Head of caudate nucleus (tissue), 42 donors: ENCODE results near the gene KRTAP4-16.
"Not testable (repeated sequence)": the region's sequence is repeated elsewhere in the genome, so short reads cannot be mapped to it uniquely, and the experiment has no call there.

ENCODE experiments used
- DNase-seq, 42 donors: peaks; one replicate each; pipeline versions ENCODE4 v3.0.0 to v3.0.0-alpha.2; 2020 to 2021; ENCODE audit warnings: mixed read lengths in 7 of 42
- intact Hi-C: fragments of 100-400 bp; cut with DNase I; formaldehyde crosslinking; loops from one replicate; pipeline ENCODE4 v1.15.0; 2022

The KRTAP4-16 gene

GRCh38 chr17:41054556-41054955, 47.5 kb downstream of the KRTAP4-16 start:
- intact Hi-C loops, DNase-seq: not testable (repeated sequence)

GRCh38 chr17:41054025-41054424, 48.0 kb downstream of the KRTAP4-16 start:
- intact Hi-C loops, result no loop called here
- DNase-seq, result no peak

- no peak for DNase-seq
- intact Hi-C loops, result no loop called here
Observed at GRCh38 chr17:41052566-41052965, 49.4 kb downstream of the KRTAP4-16 start.
